IMR-90 (cell line): Measurements from ENCODE around the gene ERC2. TPM values are rescaled to one million over a fixed set of nuclear protein-coding genes. Genes with fewer than 3 reads are reported as not detected.

Experiments used
- ATAC-seq: fragments of 200-7000 bp; cut with Tn5 transposase; 2 replicates; pipeline ENCODE4 v1.9.1; 2020; ENCODE audit warnings: low read depth, mild to moderate bottlenecking, moderate library complexity
- BruUV-seq: library from RNA; stranded (reverse); fragments of 400-500 nt; replicated peaks from 2 replicates; lab custom pipeline; 2021; lab: Mats Ljungman, UMichigan
- CTCF ChIA-PET: fragments of 300-600 bp; formaldehyde crosslinking; extraction: SDS; loops from one replicate; lab custom pipeline; 2021; ENCODE audit warnings: antibody characterized with exemption; lab: Yijun Ruan, JAX
- POLR2A ChIA-PET: fragments of 300-600 bp; sonication (Branson Sonifier 250); formaldehyde crosslinking; loops from one replicate; lab custom pipeline; 2022; ENCODE audit warnings: antibody characterized with exemption; ENCODE audit not compliant: unreplicated experiment; lab: Charles Lee
- DNase-seq: peaks from one replicate; pipeline ENCODE4 v3.0.0; 2013
- H2AFZ ChIP-seq: replicated peaks from 2 replicates; pipeline ENCODE3; 2013; ENCODE audit warnings: low read length, mild to moderate bottlenecking; ENCODE audit not compliant: poor library complexity
- H2AK5ac ChIP-seq: 2 replicates; pipeline ENCODE4 v1.6.1; 2013; ENCODE audit warnings: low read depth, low read length, inconsistent platforms
- H2AK9ac ChIP-seq: replicated peaks from 2 replicates; pipeline ENCODE3; 2013; ENCODE audit warnings: mild to moderate bottlenecking, low read depth, low read length, moderate library complexity; ENCODE audit not compliant: poor library complexity
- H2BK120ac ChIP-seq: 2 replicates; pipeline ENCODE4 v1.6.1; 2013; ENCODE audit warnings: low read depth, low read length, inconsistent platforms
- H2BK15ac ChIP-seq: 3 replicates; pipeline ENCODE4 v1.6.1; 2013; ENCODE audit warnings: low read depth, low read length, inconsistent platforms
- H2BK20ac ChIP-seq: 2 replicates; pipeline ENCODE4 v1.6.1; 2013; ENCODE audit warnings: low read depth, mild to moderate bottlenecking, inconsistent platforms, low read length, moderate library complexity
- H2BK5ac ChIP-seq: 2 replicates; pipeline ENCODE4 v1.6.1; 2013; ENCODE audit warnings: mild to moderate bottlenecking, low read depth, low read length, inconsistent platforms; ENCODE audit not compliant: poor library complexity, severe bottlenecking
- H3K14ac ChIP-seq: replicated peaks from 2 replicates; pipeline ENCODE4 v1.6.1; 2013; ENCODE audit warnings: low read depth, low read length, inconsistent platforms
- H3K18ac ChIP-seq: 2 replicates; pipeline ENCODE4 v1.6.1; 2013; ENCODE audit warnings: low read depth, low read length, control low read depth
- H3K23ac ChIP-seq: 2 replicates; pipeline ENCODE4 v1.6.1; 2013; ENCODE audit warnings: low read depth, low read length, inconsistent platforms
- H3K27ac ChIP-seq: 2 replicates; pipeline ENCODE4 v1.5.1; 2013; ENCODE audit warnings: mild to moderate bottlenecking, control low read depth, low read length; ENCODE audit not compliant: insufficient read depth
- H3K27me3 ChIP-seq: 2 replicates; pipeline ENCODE4 v1.6.1; 2013; ENCODE audit warnings: low read length; ENCODE audit not compliant: control insufficient read depth, insufficient read depth
- H3K36me3 ChIP-seq: 2 replicates; pipeline ENCODE4 v1.6.1; 2013; ENCODE audit warnings: low read length, mixed read lengths; ENCODE audit not compliant: control insufficient read depth, insufficient read depth
- H3K4ac ChIP-seq: 2 replicates; pipeline ENCODE4 v1.6.1; 2013; ENCODE audit warnings: low read depth, low read length, inconsistent platforms
- H3K4me1 ChIP-seq: 2 replicates; pipeline ENCODE4 v1.6.1; 2013; ENCODE audit warnings: low read length, mixed read lengths; ENCODE audit not compliant: control insufficient read depth, insufficient read depth
- H3K4me2 ChIP-seq: 2 replicates; pipeline ENCODE4 v1.6.1; 2013; ENCODE audit warnings: low read depth, mild to moderate bottlenecking, control low read depth, low read length, moderate library complexity
- H3K4me3 ChIP-seq: 2 replicates; pipeline ENCODE4 v1.5.1; 2013; ENCODE audit warnings: low read depth, mild to moderate bottlenecking, control low read depth, low read length, moderate library complexity; ENCODE audit not compliant: insufficient read depth
- H3K56ac ChIP-seq: 2 replicates; pipeline ENCODE4 v1.6.1; 2013; ENCODE audit warnings: low read length, inconsistent platforms; ENCODE audit not compliant: insufficient read depth; ENCODE audit errors: extremely low read depth
- H3K79me1 ChIP-seq, 2 experiments: 2 replicates each; pipeline ENCODE4 v1.6.1; 2013; ENCODE audit warnings: low read length in 2 of 2, inconsistent platforms in 1 of 2, low read depth in 1 of 2
- H3K9ac ChIP-seq: 2 replicates; pipeline ENCODE4 v1.6.1; 2013; ENCODE audit warnings: low read depth, low read length, control low read depth
- H3K9me1 ChIP-seq: 2 replicates; pipeline ENCODE4 v1.6.1; 2013; ENCODE audit warnings: low read length, inconsistent platforms; ENCODE audit not compliant: insufficient read depth
- H3K9me3 ChIP-seq: 2 replicates; pipeline ENCODE4 v1.6.1; 2013; ENCODE audit warnings: low read length; ENCODE audit not compliant: control insufficient read depth, insufficient read depth
- H4K20me1 ChIP-seq: 2 replicates; pipeline ENCODE4 v1.6.1; 2013; ENCODE audit warnings: low read length, inconsistent platforms; ENCODE audit not compliant: insufficient read depth
- H4K5ac ChIP-seq: 2 replicates; pipeline ENCODE4 v1.6.1; 2013; ENCODE audit warnings: mild to moderate bottlenecking, low read depth, low read length, control low read depth
- H4K8ac ChIP-seq, 2 experiments: 2 replicates each; pipeline ENCODE4 v1.6.1; 2013; ENCODE audit warnings: low read depth in 2 of 2, low read length in 2 of 2, control low read depth in 1 of 2, inconsistent platforms in 1 of 2
- H4K91ac ChIP-seq: 2 replicates; pipeline ENCODE4 v1.6.1; 2013; ENCODE audit warnings: low read depth, low read length, inconsistent platforms; ENCODE audit not compliant: insufficient read depth
- FOS ChIP-seq: fragments of 150-350 bp; IDR thresholded peaks from 2 replicates; pipeline ENCODE4 v1.6.1; 2016; ENCODE audit warnings: low read depth, low read length
- MAZ ChIP-seq: IDR thresholded peaks from 2 replicates; pipeline ENCODE4 v1.6.1; 2012; ENCODE audit warnings: low read depth, mild to moderate bottlenecking, low read length, improper control_type of control experiment, moderate library complexity, borderline replicate concordance
- MXI1 ChIP-seq: IDR thresholded peaks from 2 replicates; pipeline ENCODE4 v1.6.1; 2012; ENCODE audit warnings: low read depth, mild to moderate bottlenecking, low read length, moderate library complexity, borderline replicate concordance
- NFE2L2 ChIP-seq: fragments of 150-350 bp; IDR thresholded peaks from 2 replicates; pipeline ENCODE4 v1.6.1; 2016; ENCODE audit warnings: low read depth, mild to moderate bottlenecking, low read length
- RFX5 ChIP-seq: IDR thresholded peaks from 2 replicates; pipeline ENCODE4 v1.8.0; 2012; ENCODE audit warnings: low read depth, mild to moderate bottlenecking, low read length, moderate library complexity
- WGBS, 2 experiments: methylation state at CpG; one replicate each; pipeline versions ENCODE4 v1.1.5 to v1.1.7; 2013; ENCODE audit warnings: missing lambda C conversion rate in 2 of 2; ENCODE audit not compliant: insufficient read length in 1 of 2; ENCODE audit errors: extremely low coverage in 2 of 2; 5-methylcytosine and 5-hydroxymethylcytosine counted together
- dilution Hi-C: fragments of 300-500 bp; cut with HindIII; formaldehyde crosslinking; loops from one replicate; pipeline ENCODE4 v1.14.3; 2018; ENCODE audit warnings: low sequenced_read_pairs; ENCODE audit not compliant: unreplicated experiment
- in situ Hi-C: fragments of 300-500 bp; cut with MboI; formaldehyde crosslinking; loops from 3 replicates; pipeline ENCODE4 v1.14.3; 2019; ENCODE audit warnings: low sequenced_read_pairs, inconsistent platforms, mixed read lengths
- intact Hi-C: fragments of 100-400 bp; cut with micrococcal nuclease; formaldehyde crosslinking; loops from 2 replicates; pipeline ENCODE4 v1.10.0; 2022
- polyA plus RNA-seq, 3 experiments: library from polyadenylated mRNA; depleted of rRNA; stranded (reverse); fragments of >200 nt; gene quantifications; 2 replicates each; pipeline ENCODE4 v1.2.3, GENCODE V29; 2012; ENCODE audit warnings: low replicate concordance in 1 of 3
- total RNA-seq: library from RNA; depleted of rRNA; stranded (reverse); fragments of >200 nt; gene quantifications from 2 replicates; pipeline ENCODE4 v1.2.3, GENCODE V29; 2012

ERC2 gene
- total and polyA plus RNA-seq, 2 of the 4 experiments (the other 2 are of a cell fraction) = 0.17 to 0.18 TPM

DNA sequence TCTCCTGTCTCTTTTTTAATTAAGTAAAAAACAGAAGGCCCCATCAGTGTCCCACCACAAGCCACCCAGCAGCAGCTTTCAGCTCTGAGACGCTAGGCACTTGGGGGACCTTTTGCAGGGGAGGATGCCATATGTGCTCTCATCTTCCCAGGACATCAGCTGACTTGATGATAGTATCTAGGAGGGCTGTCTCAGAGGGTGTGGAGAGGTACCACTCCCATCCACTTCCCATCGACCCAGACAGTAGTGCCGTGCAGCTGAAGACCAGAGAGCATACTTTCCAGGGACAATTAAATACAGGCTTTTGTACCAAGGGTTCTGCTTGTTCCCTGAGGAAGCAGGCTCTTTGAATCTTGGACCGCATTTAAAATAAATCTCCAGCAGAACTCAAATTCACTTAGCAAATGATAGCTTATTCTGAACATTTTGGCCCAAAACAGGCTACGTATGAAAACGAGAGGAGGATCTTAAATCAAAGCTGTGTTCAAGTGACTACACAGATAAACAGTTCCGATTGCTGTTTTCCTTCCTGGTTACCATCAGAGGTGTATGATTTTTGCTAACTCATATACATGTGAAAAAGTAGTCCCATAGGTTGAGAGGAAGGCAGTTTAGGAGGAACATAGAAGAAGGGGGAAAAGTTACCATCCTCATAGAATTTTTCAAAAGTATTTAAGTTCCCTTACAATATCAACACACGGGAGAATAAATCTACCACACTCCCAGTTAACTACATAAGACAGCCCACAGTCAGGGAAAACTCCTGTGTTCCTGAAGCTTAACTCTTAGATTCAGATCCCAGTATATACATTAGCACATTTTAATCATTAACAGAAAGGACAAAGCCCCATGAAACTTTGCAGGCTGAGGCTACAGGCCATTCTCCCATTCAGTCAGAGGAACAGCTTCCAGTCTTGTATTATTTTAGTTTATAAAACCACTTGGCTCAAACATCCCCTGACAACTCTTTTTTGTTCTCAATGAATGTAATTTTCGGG lies 990.7 kb downstream of the ERC2 start:
- dilution Hi-C loops = no loop called here
- intact Hi-C loops = no loop called here
- POLR2A ChIA-PET = interaction anchor here (0.6 to 1.0 kb wide), 3 partner anchors 9 to 562 kb away, joined by 4 to 5 read pairs (median 4); no protein-coding TSS in a partner anchor
- no peaks in the 10 kb centered on the region for H3K9me3 ChIP-seq
- peak overlapping the region; percentile 75 for H4K91ac ChIP-seq
- H3K4ac ChIP-seq = peak overlapping the region; percentile 72
- peak overlapping the region; percentile 78 for H3K27ac ChIP-seq
- DNase-seq (no peak), ATAC-seq (no peak)
- H3K9ac ChIP-seq = peak overlapping the region; percentile 81
- H2BK120ac ChIP-seq = peak overlapping the region; percentile 44
- in situ Hi-C loops = no loop called here
- TF ChIP-seq MXI1 (no peak), RFX5 (no peak), FOS (no peak), MAZ (no peak), NFE2L2 (no peak)
- H2BK20ac ChIP-seq = peak overlapping the region; percentile 5; the same call in 1 of the 2 replicates
- H2BK5ac ChIP-seq = peak overlapping the region; percentile 97
- no CpG with 5 or more reads among the region's 9 CpGs for WGBS, 2 experiments
- CTCF ChIA-PET = no interaction called here
- peaks cover 11% of the 10 kb centered on the region for H3K9me1 ChIP-seq
- H3K23ac ChIP-seq = peak overlapping the region; percentile 77
- H3K27me3 ChIP-seq = no peaks in the 10 kb centered on the region
- peak overlapping the region; percentile 56 for H3K14ac ChIP-seq
- H4K8ac ChIP-seq = peak overlapping the region; percentile 54 to 65
- peaks cover 4 to 48% of the 10 kb centered on the region in 2 experiments; a peak in 2 of 4 replicates for H3K79me1 ChIP-seq
- H2AFZ ChIP-seq = no peak overlapping the region
- peak overlapping the region; percentile 67 for H3K56ac ChIP-seq
- H2AK9ac ChIP-seq = no peak overlapping the region
- H2BK15ac ChIP-seq = peak overlapping the region; percentile 16; the same call in 1 of the 3 replicates
- BruUV-seq = no TSS peak
- peak overlapping the region; percentile 76 for H2AK5ac ChIP-seq
- peaks cover 22% of the 10 kb centered on the region for H3K4me1 ChIP-seq
- H4K20me1 ChIP-seq = peaks cover 32% of the 10 kb centered on the region
- H4K5ac ChIP-seq = peak overlapping the region; percentile 68
- peaks cover 56% of the 10 kb centered on the region for H3K36me3 ChIP-seq
- H3K4me3 ChIP-seq = peak overlapping the region; percentile 89
- H3K18ac ChIP-seq = peak overlapping the region; percentile 76
- H3K4me2 ChIP-seq = peak overlapping the region; percentile 94
